HEK293 (cell line): ENCODE measurements around the gene CRK.

Experiments used
- CTCF ChIA-PET: fragments of 350-600 bp; formaldehyde crosslinking; extraction: SDS; loops from one replicate; lab custom pipeline; 2021; ENCODE audit warnings: antibody characterized with exemption; lab: Yijun Ruan, JAX
- POLR2A ChIA-PET: fragments of 300-600 bp; formaldehyde crosslinking; extraction: SDS; loops from one replicate; lab custom pipeline; 2020; ENCODE audit warnings: antibody characterized with exemption, inconsistent platforms; lab: Yijun Ruan, JAX
- H3K27ac ChIP-seq: fragments of 200-500 bp; sonication (Bioruptor generic); 2 replicates; pipeline ENCODE4 v1.5.1; 2014; ENCODE audit warnings: low read depth, low read length, control low read depth, inconsistent platforms; ENCODE audit errors: extremely low read depth
- H3K36me3 ChIP-seq, 2 experiments: fragments of 200-500 bp in 1 of 2; sonication (Bioruptor generic) in 1 of 2; 1 replicate in 1 of 2; 2 replicates in 1 of 2; pipeline ENCODE4 v1.5.1; 2014 to 2017; ENCODE audit warnings: inconsistent platforms in 2 of 2, low read length in 2 of 2; ENCODE audit not compliant: control insufficient read depth in 2 of 2, insufficient read depth in 1 of 2
- H3K4me1 ChIP-seq: fragments of 200-500 bp; sonication (Bioruptor generic); 2 replicates; pipeline ENCODE4 v1.5.1; 2014; ENCODE audit warnings: mild to moderate bottlenecking, low read length, inconsistent platforms; ENCODE audit not compliant: control insufficient read depth, insufficient read depth
- H3K4me3 ChIP-seq: 2 replicates; pipeline ENCODE4 v1.5.1; 2011; ENCODE audit warnings: low read depth, mild to moderate bottlenecking, control low read depth, low read length, moderate library complexity
- H3K9me3 ChIP-seq: fragments of 200-500 bp; sonication (Bioruptor generic); 2 replicates; pipeline ENCODE4 v1.5.1; 2014; ENCODE audit warnings: low read depth, low read length, inconsistent platforms; ENCODE audit not compliant: control insufficient read depth, insufficient read depth
- GFI1B ChIP-seq: fragments of 450-650 bp; formaldehyde crosslinking; IDR thresholded peaks from 2 replicates; pipeline ENCODE4 v1.5.1; 2016; ENCODE audit warnings: missing biosample characterization, missing genetic modification characterization
- HOXD13 ChIP-seq: sonication (generic); formaldehyde crosslinking; IDR thresholded peaks from 2 replicates; pipeline ENCODE4 v1.8.0; 2022; ENCODE audit warnings: missing genetic modification reagents, borderline replicate concordance
- KLF7 ChIP-seq: fragments of 450-650 bp; formaldehyde crosslinking; IDR thresholded peaks from 2 replicates; pipeline ENCODE4 v1.5.1; 2016; ENCODE audit warnings: missing biosample characterization, missing genetic modification characterization, borderline replicate concordance
- SALL2 ChIP-seq: fragments of 450-650 bp; formaldehyde crosslinking; IDR thresholded peaks from 2 replicates; pipeline ENCODE4 v1.5.0; 2017; ENCODE audit warnings: missing biosample characterization, mild to moderate bottlenecking, missing genetic modification characterization, borderline replicate concordance
- SP7 ChIP-seq: fragments of 450-650 bp; formaldehyde crosslinking; IDR thresholded peaks from 2 replicates; pipeline ENCODE4 v1.5.1; 2016; ENCODE audit warnings: missing biosample characterization, missing genetic modification characterization
- ZBTB17 ChIP-seq: fragments of 450-650 bp; formaldehyde crosslinking; IDR thresholded peaks from 2 replicates; pipeline ENCODE4 v1.5.1; 2016; ENCODE audit warnings: missing biosample characterization, missing genetic modification characterization
- ZNF10 ChIP-seq: fragments of 450-650 bp; formaldehyde crosslinking; IDR thresholded peaks from 2 replicates; pipeline ENCODE4 v1.5.1; 2017; ENCODE audit warnings: missing biosample characterization, missing genetic modification characterization
- ZNF121 ChIP-seq: fragments of 450-650 bp; formaldehyde crosslinking; IDR thresholded peaks from 2 replicates; pipeline ENCODE4 v1.5.1; 2016; ENCODE audit warnings: missing biosample characterization, missing genetic modification characterization
- ZNF16 ChIP-seq: fragments of 450-650 bp; formaldehyde crosslinking; IDR thresholded peaks from 2 replicates; pipeline ENCODE4 v1.5.1; 2016; ENCODE audit warnings: low read depth, missing biosample characterization, missing genetic modification characterization
- ZNF2 ChIP-seq: fragments of 450-650 bp; formaldehyde crosslinking; IDR thresholded peaks from 2 replicates; pipeline ENCODE4 v1.5.1; 2016; ENCODE audit warnings: missing biosample characterization, missing genetic modification characterization
- ZNF274 ChIP-seq, 2 experiments: fragments of 200-500 bp in 1 of 2; fragments of 450-650 bp in 1 of 2; sonication (Bioruptor generic) in 1 of 2; formaldehyde crosslinking in 1 of 2; IDR thresholded peaks; 2 replicates each; pipeline versions ENCODE4 v1.5.1 to v1.6.1; 2014 to 2016; ENCODE audit warnings: borderline replicate concordance in 1 of 2, inconsistent platforms in 1 of 2, low read length in 1 of 2, missing biosample characterization in 1 of 2, missing genetic modification characterization in 1 of 2
- ZNF292 ChIP-seq: fragments of 450-650 bp; formaldehyde crosslinking; IDR thresholded peaks from 2 replicates; pipeline ENCODE4 v1.5.1; 2016; ENCODE audit warnings: low read depth, missing biosample characterization, missing genetic modification characterization, borderline replicate concordance
- ZNF324 ChIP-seq: fragments of 450-650 bp; formaldehyde crosslinking; IDR thresholded peaks from 2 replicates; pipeline ENCODE4 v1.5.1; 2016; ENCODE audit warnings: missing biosample characterization, missing genetic modification characterization
- ZNF394 ChIP-seq: fragments of 450-650 bp; formaldehyde crosslinking; IDR thresholded peaks from 2 replicates; pipeline ENCODE4 v1.5.1; 2016; ENCODE audit warnings: missing biosample characterization, missing genetic modification characterization, mild to moderate bottlenecking, moderate library complexity, borderline replicate concordance
- ZNF404 ChIP-seq: fragments of 450-650 bp; formaldehyde crosslinking; IDR thresholded peaks from 2 replicates; pipeline ENCODE4 v1.5.1; 2017; ENCODE audit warnings: missing biosample characterization, missing genetic modification characterization
- ZNF426 ChIP-seq: fragments of 450-650 bp; formaldehyde crosslinking; IDR thresholded peaks from 2 replicates; pipeline ENCODE4 v1.5.1; 2017; ENCODE audit warnings: missing biosample characterization, missing genetic modification characterization, mild to moderate bottlenecking, inconsistent platforms, moderate library complexity
- ZNF449 ChIP-seq: fragments of 450-650 bp; formaldehyde crosslinking; IDR thresholded peaks from 2 replicates; pipeline ENCODE4 v1.5.1; 2017; ENCODE audit warnings: missing biosample characterization, mild to moderate bottlenecking, missing genetic modification characterization, moderate library complexity
- ZNF600 ChIP-seq: fragments of 450-650 bp; formaldehyde crosslinking; IDR thresholded peaks from 2 replicates; pipeline ENCODE4 v1.5.1; 2016; ENCODE audit warnings: missing biosample characterization, missing genetic modification characterization
- ZNF629 ChIP-seq: fragments of 450-650 bp; formaldehyde crosslinking; IDR thresholded peaks from 2 replicates; pipeline ENCODE4 v1.5.1; 2017; ENCODE audit warnings: missing biosample characterization, missing genetic modification characterization
- ZNF654 ChIP-seq: fragments of 450-650 bp; formaldehyde crosslinking; IDR thresholded peaks from 2 replicates; pipeline ENCODE4 v1.5.1; 2016; ENCODE audit warnings: low read depth, missing biosample characterization, missing genetic modification characterization
- ZNF660 ChIP-seq: fragments of 450-650 bp; IDR thresholded peaks from 2 replicates; pipeline ENCODE4 v1.5.1; 2018; ENCODE audit warnings: missing biosample characterization, mild to moderate bottlenecking, missing genetic modification characterization
- ZNF692 ChIP-seq: fragments of 450-650 bp; formaldehyde crosslinking; IDR thresholded peaks from 2 replicates; pipeline ENCODE4 v1.5.1; 2016; ENCODE audit warnings: missing biosample characterization, missing genetic modification characterization
- ZNF776 ChIP-seq: fragments of 450-650 bp; formaldehyde crosslinking; IDR thresholded peaks from 2 replicates; pipeline ENCODE4 v1.5.0; 2017; ENCODE audit warnings: missing biosample characterization, missing genetic modification characterization, borderline replicate concordance
- TF ChIP-seq, protein P1 (sequence below): fragments of 450-650 bp; formaldehyde crosslinking; IDR thresholded peaks from 2 replicates; pipeline ENCODE4 v1.5.1; 2016; ENCODE audit warnings: missing biosample characterization, missing genetic modification characterization
- TF ChIP-seq, protein P2 (sequence below): fragments of 450-650 bp; formaldehyde crosslinking; IDR thresholded peaks from 2 replicates; pipeline ENCODE4 v1.5.1; 2016; ENCODE audit warnings: missing biosample characterization, missing genetic modification characterization
- TF ChIP-seq, protein P3 (sequence below): IDR thresholded peaks from 2 replicates; pipeline ENCODE4 v1.6.1; 2011; ENCODE audit warnings: mild to moderate bottlenecking, low read depth, low read length, borderline replicate concordance

CRK gene

GRCh38 chr17:1422885-1423284, 33.1 kb downstream of the CRK start:
- Histone ChIP-seq H3K4me1 (no peaks in the 10 kb centered on the region; the same call in 1 of the 2 replicates), H3K9me3 (no peaks in the 10 kb centered on the region), H3K27ac (peak overlapping the region; percentile 39; the same call in 1 of the 2 replicates)
- ChIA-PET CTCF (interaction anchor here (0.6 to 0.7 kb wide), 2 partner anchors 12 to 41 kb away, joined by 3 to 4 read pairs; no protein-coding TSS in a partner anchor), POLR2A (interaction anchor here (1.6 to 1.7 kb wide), 2 partner anchors 8 to 23 kb away, joined by 4 to 6 read pairs; partner anchors contain the start of gene YWHAE)
- TF ChIP-seq ZNF600 (tag by site-specific recombination): peak; percentile 88
- peak; percentile 55 for TF ChIP-seq SP7
- TF ChIP-seq, protein P1, sequence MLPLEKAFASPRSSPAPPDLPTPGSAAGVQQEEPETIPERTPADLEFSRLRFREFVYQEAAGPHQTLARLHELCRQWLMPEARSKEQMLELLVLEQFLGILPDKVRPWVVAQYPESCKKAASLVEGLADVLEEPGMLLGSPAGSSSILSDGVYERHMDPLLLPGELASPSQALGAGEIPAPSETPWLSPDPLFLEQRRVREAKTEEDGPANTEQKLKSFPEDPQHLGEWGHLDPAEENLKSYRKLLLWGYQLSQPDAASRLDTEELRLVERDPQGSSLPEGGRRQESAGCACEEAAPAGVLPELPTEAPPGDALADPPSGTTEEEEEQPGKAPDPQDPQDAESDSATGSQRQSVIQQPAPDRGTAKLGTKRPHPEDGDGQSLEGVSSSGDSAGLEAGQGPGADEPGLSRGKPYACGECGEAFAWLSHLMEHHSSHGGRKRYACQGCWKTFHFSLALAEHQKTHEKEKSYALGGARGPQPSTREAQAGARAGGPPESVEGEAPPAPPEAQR (tag by site-specific recombination): no peak
- TF ChIP-seq, protein P2, sequence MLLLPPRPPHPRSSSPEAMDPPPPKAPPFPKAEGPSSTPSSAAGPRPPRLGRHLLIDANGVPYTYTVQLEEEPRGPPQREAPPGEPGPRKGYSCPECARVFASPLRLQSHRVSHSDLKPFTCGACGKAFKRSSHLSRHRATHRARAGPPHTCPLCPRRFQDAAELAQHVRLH (tag by site-specific recombination): no peak
- peak; percentile 87 for TF ChIP-seq ZBTB17 (tag by site-specific recombination)
- no peak for TF ChIP-seq ZNF629
- TF ChIP-seq ZNF660: 0 out of 2 replicates have a peak, but pooled peaks have one; percentile 16
- TF ChIP-seq ZNF10 (tag by site-specific recombination): peak; percentile 18; the same call in 1 of the 2 replicates
- no peak for TF ChIP-seq ZNF404 (tag by site-specific recombination)
- TF ChIP-seq ZNF16 (tag by site-specific recombination): no peak
- TF ChIP-seq GFI1B (tag by site-specific recombination): peak; percentile 63; the same call in 1 of the 2 replicates
- TF ChIP-seq, all 188 proteins: peak for 6
- Histone ChIP-seq H3K36me3 (peaks cover 34 to 65% of the 10 kb centered on the region in 2 experiments), H3K4me3 (no peak overlapping the region)

DNA sequence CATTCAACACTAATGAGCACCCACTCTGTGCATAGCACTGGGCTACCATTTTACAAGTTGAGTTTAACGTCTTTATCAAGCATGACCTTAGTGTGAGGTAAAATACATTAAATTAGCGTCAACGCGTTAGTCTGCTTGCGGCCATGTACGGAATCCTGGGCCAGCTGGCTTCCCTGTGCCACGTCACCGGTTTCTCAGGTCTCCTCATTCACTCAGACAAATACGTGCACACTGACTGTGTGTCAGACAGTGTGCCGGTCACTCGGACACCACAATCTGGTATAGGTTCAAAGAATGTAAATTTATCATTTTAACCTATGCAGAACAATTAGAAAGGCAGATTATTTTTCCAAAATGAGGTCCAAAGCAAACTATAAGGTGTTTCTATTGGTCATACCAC, 34.6 kb downstream of the CRK start:
- Histone ChIP-seq H3K4me1 (no peaks in the 10 kb centered on the region; the same call in 1 of the 2 replicates), H3K4me3 (no peak overlapping the region), H3K9me3 (no peaks in the 10 kb centered on the region)
- CTCF ChIA-PET: no interaction called here
- TF ChIP-seq, protein P3, sequence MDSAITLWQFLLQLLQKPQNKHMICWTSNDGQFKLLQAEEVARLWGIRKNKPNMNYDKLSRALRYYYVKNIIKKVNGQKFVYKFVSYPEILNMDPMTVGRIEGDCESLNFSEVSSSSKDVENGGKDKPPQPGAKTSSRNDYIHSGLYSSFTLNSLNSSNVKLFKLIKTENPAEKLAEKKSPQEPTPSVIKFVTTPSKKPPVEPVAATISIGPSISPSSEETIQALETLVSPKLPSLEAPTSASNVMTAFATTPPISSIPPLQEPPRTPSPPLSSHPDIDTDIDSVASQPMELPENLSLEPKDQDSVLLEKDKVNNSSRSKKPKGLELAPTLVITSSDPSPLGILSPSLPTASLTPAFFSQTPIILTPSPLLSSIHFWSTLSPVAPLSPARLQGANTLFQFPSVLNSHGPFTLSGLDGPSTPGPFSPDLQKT: no peak
- TF ChIP-seq ZNF121 (tag by site-specific recombination): no peak
- no peak for TF ChIP-seq KLF7 (tag by site-specific recombination)
- no peak for TF ChIP-seq ZNF654
- no peak for TF ChIP-seq SALL2 (tag by site-specific recombination)
- no peak for TF ChIP-seq HOXD13 (CRISPR knock-in tag)
- TF ChIP-seq ZNF692 (tag by site-specific recombination): no peak
- no peak for TF ChIP-seq ZNF776 (tag by site-specific recombination)
- TF ChIP-seq ZNF2 (tag by site-specific recombination): no peak
- TF ChIP-seq ZNF324 (tag by site-specific recombination): no peak
- no peak for TF ChIP-seq ZNF449 (tag by site-specific recombination)
- no peak for TF ChIP-seq ZNF394
- TF ChIP-seq ZNF274 (IDR thresholded peaks at IDR 0.05; ENCODE audit: low read length): no peak
- TF ChIP-seq ZNF274 (tag by site-specific recombination; IDR thresholded peaks at IDR 0.05; ENCODE audit: borderline replicate concordance): no peak
- no peak for TF ChIP-seq ZNF426 (tag by site-specific recombination)
- TF ChIP-seq ZNF292 (tag by site-specific recombination): no peak
- TF ChIP-seq, all 188 proteins: peak for 0
- Histone ChIP-seq H3K36me3 (peaks cover 33 to 62% of the 10 kb centered on the region in 2 experiments), H3K27ac (no peak overlapping the region)
- POLR2A ChIA-PET: no interaction called here
